SJCRH30 (cell line): ENCODE data around the gene SHB. TPM values are rescaled to one million over a fixed set of nuclear protein-coding genes. Genes with fewer than 3 reads are reported as not detected.

Experiments
- DNase-seq, 2 experiments: peaks; one replicate each; pipeline ENCODE4 v3.0.0-alpha.2; 2015 to 2020
- H3K27ac ChIP-seq: fragments of 250-450 bp; sonication (Bioruptor Pico); 2 replicates; pipeline ENCODE4 v1.5.1; 2020; ENCODE audit warnings: mild to moderate bottlenecking, moderate library complexity
- H3K27me3 ChIP-seq: fragments of 250-450 bp; sonication (Bioruptor Pico); 2 replicates; pipeline ENCODE4 v1.5.1; 2020; ENCODE audit warnings: mild to moderate bottlenecking, moderate library complexity
- H3K36me3 ChIP-seq: fragments of 250-450 bp; sonication (Bioruptor Pico); 2 replicates; pipeline ENCODE4 v1.5.1; 2020; ENCODE audit warnings: mild to moderate bottlenecking, moderate library complexity
- H3K4me1 ChIP-seq: fragments of 250-450 bp; sonication (Bioruptor Pico); 2 replicates; pipeline ENCODE4 v1.5.1; 2020; ENCODE audit warnings: mild to moderate bottlenecking, moderate library complexity
- H3K4me3 ChIP-seq: fragments of 250-450 bp; sonication (Bioruptor Pico); 2 replicates; pipeline ENCODE4 v1.5.1; 2020; ENCODE audit warnings: mild to moderate bottlenecking, moderate library complexity
- H3K9me3 ChIP-seq: fragments of 250-450 bp; sonication (Bioruptor Pico); replicated peaks from 2 replicates; pipeline ENCODE4 v1.5.1; 2020; ENCODE audit warnings: mild to moderate bottlenecking, moderate library complexity
- total RNA-seq: library from RNA; depleted of rRNA; stranded (reverse); fragments of >200 nt; shearing (Covaris generic); gene quantifications from 2 replicates; pipeline ENCODE4 v1.2.3, GENCODE V29; 2014

SHB gene
- total RNA-seq, 1 experiment from 2014 or later = 14.9 TPM

GRCh38 chr9:38092656-38093055 lies 23.6 kb upstream of the SHB start:
- H3K27me3 ChIP-seq = no peaks in the 10 kb centered on the region
- DNase-seq = no peak
- no peaks in the 10 kb centered on the region for H3K9me3 ChIP-seq
- H3K36me3 ChIP-seq = no peaks in the 10 kb centered on the region
- no peak overlapping the region for H3K4me3 ChIP-seq
- no peaks in the 10 kb centered on the region for H3K4me1 ChIP-seq
- H3K27ac ChIP-seq = no peak overlapping the region

- no peak for DNase-seq
- Histone ChIP-seq H3K36me3 (no peaks in the 10 kb centered on the region), H3K4me1 (no peaks in the 10 kb centered on the region), H3K9me3 (no peaks in the 10 kb centered on the region), H3K4me3 (no peak overlapping the region), H3K27ac (no peak overlapping the region), H3K27me3 (no peaks in the 10 kb centered on the region)
These were observed 23.1 kb upstream of the SHB start for GRCh38 chr9:38092200-38092524.

- Histone ChIP-seq H3K27ac (no peak overlapping the region), H3K9me3 (no peaks in the 10 kb centered on the region), H3K4me3 (no peak overlapping the region), H3K27me3 (no peaks in the 10 kb centered on the region), H3K4me1 (no peaks in the 10 kb centered on the region), H3K36me3 (no peaks in the 10 kb centered on the region)
- DNase-seq = no peak
These were observed 22.5 kb upstream of the SHB start for GRCh38 chr9:38091310-38092199.

GRCh38 chr9:38090170-38090569 lies 21.1 kb upstream of the SHB start:
- DNase-seq = no peak
- H3K27ac ChIP-seq = no peak overlapping the region
- no peaks in the 10 kb centered on the region for H3K9me3 ChIP-seq
- H3K4me1 ChIP-seq = no peaks in the 10 kb centered on the region
- H3K4me3 ChIP-seq = no peak overlapping the region
- no peaks in the 10 kb centered on the region for H3K27me3 ChIP-seq
- no peaks in the 10 kb centered on the region for H3K36me3 ChIP-seq

- Histone ChIP-seq H3K36me3 (no peaks in the 10 kb centered on the region), H3K27me3 (no peaks in the 10 kb centered on the region), H3K4me3 (no peak overlapping the region), H3K4me1 (no peaks in the 10 kb centered on the region), H3K27ac (no peak overlapping the region), H3K9me3 (no peaks in the 10 kb centered on the region)
- DNase-seq = no peak
These were observed 20.5 kb upstream of the SHB start for GRCh38 chr9:38089387-38090165.

GRCh38 chr9:38088006-38088925 lies 19.2 kb upstream of the SHB start:
- DNase-seq = peak; percentile 58 to 82
- Histone ChIP-seq H3K4me3 (no peak overlapping the region), H3K36me3 (no peaks in the 10 kb centered on the region), H3K4me1 (no peaks in the 10 kb centered on the region), H3K27me3 (no peaks in the 10 kb centered on the region), H3K27ac (no peak overlapping the region), H3K9me3 (no peaks in the 10 kb centered on the region)

GRCh38 chr9:38086496-38086895 lies 17.5 kb upstream of the SHB start:
- Histone ChIP-seq H3K27me3 (no peaks in the 10 kb centered on the region), H3K4me3 (no peak overlapping the region), H3K9me3 (no peaks in the 10 kb centered on the region), H3K27ac (no peak overlapping the region), H3K36me3 (no peaks in the 10 kb centered on the region), H3K4me1 (no peaks in the 10 kb centered on the region)
- DNase-seq = no peak

GRCh38 chr9:38085308-38085707 lies 16.3 kb upstream of the SHB start:
- Histone ChIP-seq H3K36me3 (no peaks in the 10 kb centered on the region), H3K4me1 (no peaks in the 10 kb centered on the region), H3K27me3 (no peaks in the 10 kb centered on the region), H3K4me3 (no peak overlapping the region), H3K9me3 (no peaks in the 10 kb centered on the region), H3K27ac (no peak overlapping the region)
- no peak for DNase-seq

GRCh38 chr9:38084556-38084880 lies 15.5 kb upstream of the SHB start:
- Histone ChIP-seq H3K4me3 (no peak overlapping the region), H3K4me1 (peaks cover 6% of the 10 kb centered on the region), H3K27me3 (no peaks in the 10 kb centered on the region), H3K36me3 (no peaks in the 10 kb centered on the region), H3K9me3 (no peaks in the 10 kb centered on the region), H3K27ac (no peak overlapping the region)
- DNase-seq = no peak

GRCh38 chr9:38083858-38084555 lies 15.0 kb upstream of the SHB start:
- Histone ChIP-seq H3K9me3 (no peaks in the 10 kb centered on the region), H3K4me1 (peaks cover 11% of the 10 kb centered on the region), H3K36me3 (no peaks in the 10 kb centered on the region), H3K4me3 (no peak overlapping the region), H3K27ac (no peak overlapping the region), H3K27me3 (no peaks in the 10 kb centered on the region)
- DNase-seq = no peak

GRCh38 chr9:38082446-38083287 lies 13.6 kb upstream of the SHB start:
- no peak for DNase-seq
- no peak overlapping the region for H3K4me3 ChIP-seq
- H3K27me3 ChIP-seq = no peaks in the 10 kb centered on the region
- H3K27ac ChIP-seq = no peak overlapping the region
- H3K36me3 ChIP-seq = no peaks in the 10 kb centered on the region
- H3K4me1 ChIP-seq = peaks cover 16% of the 10 kb centered on the region
- H3K9me3 ChIP-seq = no peaks in the 10 kb centered on the region

GRCh38 chr9:38081356-38082108 lies 12.5 kb upstream of the SHB start:
- DNase-seq = peak in 1 of 2 experiments; percentile 27
- Histone ChIP-seq H3K9me3 (no peaks in the 10 kb centered on the region), H3K27me3 (no peaks in the 10 kb centered on the region)

GRCh38 chr9:38079461-38080031 lies 10.5 kb upstream of the SHB start:
- peak overlapping the region; percentile 79 for H3K27ac ChIP-seq
- DNase-seq = peak; percentile 73 to 82
- H3K4me1 ChIP-seq = peaks cover 20% of the 10 kb centered on the region
- H3K9me3 ChIP-seq = no peaks in the 10 kb centered on the region
- no peaks in the 10 kb centered on the region for H3K27me3 ChIP-seq
- peak overlapping the region; percentile 39 for H3K4me3 ChIP-seq
- H3K36me3 ChIP-seq = no peaks in the 10 kb centered on the region

More at GRCh38 chr9:38081356-38082108, 12.5 kb upstream of the SHB start:
- H3K4me1 ChIP-seq = peaks cover 16% of the 10 kb centered on the region
- no peak overlapping the region for H3K4me3 ChIP-seq
- no peak overlapping the region for H3K27ac ChIP-seq
- no peaks in the 10 kb centered on the region for H3K36me3 ChIP-seq
